H1 (cell line): ENCODE measurements around the gene LGALS9C. TPM values are rescaled to one million over a fixed set of nuclear protein-coding genes. Genes with fewer than 3 reads are reported as not detected.
"Not testable (repeated sequence)": the region's sequence is repeated elsewhere in the genome, so short reads cannot be mapped to it uniquely, and the experiment has no call there.

Source experiments
- CTCF ChIA-PET: fragments of 300-600 bp; sonication (Branson Sonifier 250); formaldehyde crosslinking; loops from one replicate; lab custom pipeline; 2021; ENCODE audit not compliant: partially characterized antibody; lab: Charles Lee
- POLR2A ChIA-PET: fragments of 300-600 bp; sonication (Branson Sonifier 250); formaldehyde crosslinking; loops from one replicate; lab custom pipeline; 2021; ENCODE audit warnings: inconsistent platforms; ENCODE audit not compliant: partially characterized antibody; lab: Charles Lee
- DNase-seq, 2 experiments: peaks; one replicate each; pipeline versions ENCODE4 v3.0.0 to v3.0.0-alpha.2; 2010 to 2022; ENCODE audit warnings: low spot score in 2 of 2, low read depth in 1 of 2, mixed read lengths in 1 of 2
- FAIRE-seq: peaks from 2 replicates; lab custom pipeline; 2011; peaks lifted over from hg19 to GRCh38; lab: Jason Lieb, UNC
- H2AFZ ChIP-seq: 2 replicates; pipeline ENCODE4 v1.8.1; 2012; ENCODE audit warnings: low read length, inconsistent platforms
- H2AK5ac ChIP-seq: 2 replicates; pipeline ENCODE4 v1.6.1; 2013; ENCODE audit warnings: low read depth, low read length
- H2BK120ac ChIP-seq: replicated peaks from 2 replicates; pipeline ENCODE3; 2013; ENCODE audit warnings: low read depth, low read length, inconsistent platforms
- H2BK12ac ChIP-seq: 2 replicates; pipeline ENCODE4 v1.6.1; 2013; ENCODE audit warnings: low read depth, low read length
- H2BK15ac ChIP-seq: 2 replicates; pipeline ENCODE4 v1.6.1; 2013; ENCODE audit warnings: low read length
- H2BK20ac ChIP-seq: 2 replicates; pipeline ENCODE4 v1.6.1; 2013; ENCODE audit warnings: low read length
- H2BK5ac ChIP-seq: 2 replicates; pipeline ENCODE4 v1.6.1; 2013; ENCODE audit warnings: low read depth, low read length
- H3K14ac ChIP-seq: 2 replicates; pipeline ENCODE4 v1.6.1; 2013; ENCODE audit warnings: inconsistent platforms; ENCODE audit not compliant: insufficient read length
- H3K18ac ChIP-seq: 2 replicates; pipeline ENCODE4 v1.6.1; 2013; ENCODE audit warnings: low read length; ENCODE audit errors: extremely low read depth
- H3K23ac ChIP-seq: 2 replicates; pipeline ENCODE4 v1.6.1; 2013; ENCODE audit warnings: inconsistent platforms; ENCODE audit not compliant: insufficient read length
- H3K23me2 ChIP-seq: 2 replicates; pipeline ENCODE4 v1.6.1; 2013; ENCODE audit warnings: low read depth, low read length
- H3K27ac ChIP-seq: 2 replicates; pipeline ENCODE4 v1.6.1; 2011; ENCODE audit warnings: low read depth, low read length, inconsistent platforms
- H3K27me3 ChIP-seq, 4 experiments: replicated peaks in 1 of 4; 1 replicate in 1 of 4; 2 replicates in 3 of 4; pipeline versions ENCODE4 v1.6.1 to v1.8.1; 2011 to 2013; ENCODE audit warnings: low read length in 3 of 4, mild to moderate bottlenecking in 3 of 4, inconsistent platforms in 2 of 4, mixed read lengths in 2 of 4, moderate library complexity in 1 of 4; ENCODE audit not compliant: control insufficient read depth in 3 of 4, insufficient read depth in 3 of 4; ENCODE audit errors: extremely low read depth in 1 of 4
- H3K36me3 ChIP-seq, 4 experiments: 2 replicates each; pipeline versions ENCODE4 v1.6.1 to v1.8.1; 2011 to 2013; ENCODE audit warnings: mild to moderate bottlenecking in 4 of 4, low read length in 3 of 4, moderate library complexity in 2 of 4, control low read depth in 1 of 4, inconsistent platforms in 1 of 4; ENCODE audit not compliant: insufficient read depth in 4 of 4, control insufficient read depth in 2 of 4
- H3K4ac ChIP-seq: replicated peaks from 2 replicates; pipeline ENCODE3; 2013; ENCODE audit warnings: low read length, low read depth, mixed read lengths, inconsistent platforms; ENCODE audit not compliant: insufficient read length
- H3K4me1 ChIP-seq, 4 experiments: replicated peaks in 1 of 4; 1 replicate in 1 of 4; 2 replicates in 3 of 4; pipeline versions ENCODE4 v1.6.1 to v1.8.1; 2011 to 2013; ENCODE audit warnings: low read length in 3 of 4, inconsistent platforms in 2 of 4, mixed read lengths in 1 of 4; ENCODE audit not compliant: insufficient read depth in 4 of 4, control insufficient read depth in 3 of 4
- H3K4me2 ChIP-seq, 2 experiments: 2 replicates each; pipeline versions ENCODE4 v1.6.1 to v1.8.1; 2011 to 2013; ENCODE audit warnings: low read depth in 2 of 2, low read length in 2 of 2, control low read depth in 1 of 2, inconsistent platforms in 1 of 2, mild to moderate bottlenecking in 1 of 2; ENCODE audit not compliant: insufficient read depth in 1 of 2
- H3K4me3 ChIP-seq, 4 experiments: fragments of 200-600, 300-600 bp in 1 of 4; sonication (generic), shearing (Covaris generic), sonication (Bioruptor Twin) in 1 of 4; 2 replicates each; pipeline versions ENCODE4 v1.5.1 to v1.8.1; 2011 to 2016; ENCODE audit warnings: low read length in 4 of 4, low read depth in 3 of 4, control low read depth in 2 of 4, inconsistent platforms in 2 of 4, mild to moderate bottlenecking in 2 of 4, mixed read lengths in 1 of 4, moderate library complexity in 1 of 4; ENCODE audit not compliant: insufficient read depth in 2 of 4; ENCODE audit errors: extremely low read depth in 1 of 4
- H3K56ac ChIP-seq: replicated peaks from 2 replicates; pipeline ENCODE3; 2013; ENCODE audit warnings: low read depth, mild to moderate bottlenecking, mixed read lengths, low read length, inconsistent platforms; ENCODE audit not compliant: insufficient read length
- H3K79me1 ChIP-seq: 2 replicates; pipeline ENCODE4 v1.6.1; 2013; ENCODE audit warnings: low read depth, low read length, control low read depth
- H3K79me2 ChIP-seq, 2 experiments: 2 replicates each; pipeline versions ENCODE4 v1.6.1 to v1.8.1; 2012 to 2013; ENCODE audit warnings: low read length in 2 of 2, mild to moderate bottlenecking in 2 of 2, inconsistent platforms in 1 of 2; ENCODE audit not compliant: insufficient read depth in 2 of 2, control insufficient read depth in 1 of 2
- H3K9ac ChIP-seq, 4 experiments: replicated peaks in 1 of 4; 1 replicate in 1 of 4; 2 replicates in 3 of 4; pipeline versions ENCODE4 v1.6.1 to v1.8.1; 2011 to 2013; ENCODE audit warnings: low read depth in 3 of 4, low read length in 3 of 4, control low read depth in 2 of 4, mild to moderate bottlenecking in 2 of 4, moderate library complexity in 2 of 4, inconsistent platforms in 1 of 4; ENCODE audit errors: extremely low read depth in 1 of 4
- H3K9me3 ChIP-seq, 2 experiments: 2 replicates each; pipeline versions ENCODE4 v1.6.1 to v1.8.1; 2012 to 2013; ENCODE audit warnings: mild to moderate bottlenecking in 2 of 2, moderate library complexity in 2 of 2, control low read depth in 1 of 2, inconsistent platforms in 1 of 2, low read depth in 1 of 2, low read length in 1 of 2, mixed read lengths in 1 of 2; ENCODE audit not compliant: insufficient read depth in 2 of 2
- H4K20me1 ChIP-seq, 2 experiments: replicated peaks in 1 of 2; 2 replicates each; pipeline versions ENCODE3 to v1.8.1; 2011 to 2013; ENCODE audit warnings: inconsistent platforms in 2 of 2, low read length in 2 of 2, mild to moderate bottlenecking in 1 of 2; ENCODE audit not compliant: insufficient read depth in 2 of 2, control insufficient read depth in 1 of 2
- H4K5ac ChIP-seq: 2 replicates; pipeline ENCODE4 v1.6.1; 2013; ENCODE audit warnings: low read length, low read depth, mixed read lengths, inconsistent platforms; ENCODE audit not compliant: insufficient read length
- H4K8ac ChIP-seq: 2 replicates; pipeline ENCODE4 v1.8.0; 2013; ENCODE audit warnings: mild to moderate bottlenecking, moderate library complexity, low read length, inconsistent platforms; ENCODE audit not compliant: insufficient read depth; ENCODE audit errors: extremely low read depth
- H4K91ac ChIP-seq: replicated peaks from 2 replicates; pipeline ENCODE3; 2013; ENCODE audit warnings: low read length, mixed read lengths, inconsistent platforms; ENCODE audit not compliant: insufficient read length
- WGBS, 2 experiments: shearing (Covaris generic) in 1 of 2; methylation state at CpG; one replicate each; pipeline versions ENCODE4 v1.1.6 to v1.1.7; 2013 to 2015; ENCODE audit warnings: low lambda C conversion rate in 2 of 2, mixed read lengths in 2 of 2, inconsistent platforms in 1 of 2, low coverage in 1 of 2, missing lambda C conversion rate in 1 of 2; ENCODE audit not compliant: insufficient replicate concordance in 2 of 2, insufficient coverage in 1 of 2, insufficient read length in 1 of 2; ENCODE audit errors: extremely low coverage in 1 of 2, missing lambda C conversion rate in 1 of 2; 5-methylcytosine and 5-hydroxymethylcytosine counted together
- polyA plus RNA-seq, 7 experiments: library from polyadenylated mRNA; depleted of rRNA in 3 of 7; stranded (reverse) in 5 of 7; unstranded in 2 of 7; fragments of >200 nt in 5 of 7; fragments of 200-250 nt in 2 of 7; gene quantifications; 1 replicate in 5 of 7; 2 replicates in 1 of 7; 4 replicates in 1 of 7; pipeline versions ENCODE4 v1.2.1 to v1.2.3, GENCODE V29; 2011 to 2013; ENCODE audit warnings: missing spikeins in 2 of 7, mixed read lengths in 2 of 7
- total RNA-seq: library from RNA; stranded (reverse); fragmentation: NEBNext Ultra II Directional; extraction: Animal tissue kit (Norgen Biotek cat#: 25700); gene quantifications from 2 replicates; pipeline ENCODE4 v1.2.1, GENCODE V29; 2021

LGALS9C gene
- total and polyA plus RNA-seq, 2 of the 8 experiments (the other 6 are each of a cell fraction or from before 2014, with no cell fraction given): 0.03 TPM; not detected in 1

DNA sequence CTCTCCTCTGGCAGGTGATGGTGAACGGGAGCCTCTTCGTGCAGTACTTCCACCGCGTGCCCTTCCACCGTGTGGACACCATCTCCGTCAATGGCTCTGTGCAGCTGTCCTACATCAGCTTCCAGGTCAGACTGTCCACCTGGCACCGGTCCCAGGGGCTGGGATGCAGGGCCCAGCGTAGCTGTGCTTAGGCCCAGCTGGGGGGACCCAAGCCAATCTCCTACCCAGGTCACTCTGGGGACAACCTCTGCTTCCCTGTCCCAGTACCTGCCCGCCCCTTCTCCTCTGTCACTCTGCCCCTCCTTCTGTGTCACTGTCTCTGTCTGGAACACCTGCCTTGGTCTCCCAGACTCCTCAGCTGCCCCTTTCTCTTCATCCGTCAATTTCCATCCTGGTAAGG lies 11.0 kb downstream of the LGALS9C start:
- H3K27ac ChIP-seq, H2AFZ ChIP-seq, H4K5ac ChIP-seq, H3K4me3 ChIP-seq, H3K56ac ChIP-seq, H3K23ac ChIP-seq, H3K4me2 ChIP-seq, H2BK120ac ChIP-seq, H2BK15ac ChIP-seq, H3K9me3 ChIP-seq, H3K36me3 ChIP-seq, H3K9ac ChIP-seq, H4K91ac ChIP-seq, H2BK20ac ChIP-seq, H2AK5ac ChIP-seq, H3K79me2 ChIP-seq, POLR2A ChIA-PET, H4K8ac ChIP-seq, H3K18ac ChIP-seq, H2BK12ac ChIP-seq, H2BK5ac ChIP-seq, H3K4ac ChIP-seq, H3K79me1 ChIP-seq, H3K14ac ChIP-seq, FAIRE-seq, DNase-seq, H4K20me1 ChIP-seq, CTCF ChIA-PET, H3K23me2 ChIP-seq, H3K27me3 ChIP-seq, H3K4me1 ChIP-seq: not testable (repeated sequence)
- WGBS, 2 experiments: 87% methylated on average over 2 of the region's 10 CpGs; no CpG with 5 or more reads in 1 of the 2 experiments

DNA sequence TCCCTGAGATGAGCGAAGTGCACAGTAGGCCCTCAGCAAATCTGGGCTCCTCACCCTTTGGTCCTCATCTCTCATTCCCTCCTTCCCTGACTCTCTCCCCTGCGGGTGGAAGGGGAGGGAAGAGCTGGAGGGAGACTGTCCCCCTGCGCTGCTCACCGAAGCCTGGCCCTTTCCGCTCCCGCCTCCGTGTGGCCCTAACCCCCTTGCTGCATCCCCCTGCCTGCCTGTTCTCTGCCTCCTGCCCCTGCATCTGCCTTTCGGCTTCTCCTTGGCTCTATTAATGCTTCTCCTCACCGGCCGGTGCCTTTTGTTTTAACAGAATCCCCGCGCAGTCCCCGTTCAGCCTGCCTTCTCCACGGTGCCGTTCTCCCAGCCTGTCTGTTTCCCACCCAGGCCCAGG lies 12.0 kb downstream of the LGALS9C start:
- H3K9me3 ChIP-seq, FAIRE-seq, H3K27me3 ChIP-seq, H2BK120ac ChIP-seq, DNase-seq, H3K4me1 ChIP-seq, H2AFZ ChIP-seq, H3K4me3 ChIP-seq, H4K8ac ChIP-seq, H3K18ac ChIP-seq, H3K4me2 ChIP-seq, H2BK15ac ChIP-seq, H3K79me1 ChIP-seq, H3K23ac ChIP-seq, H2BK12ac ChIP-seq, H3K4ac ChIP-seq, H3K79me2 ChIP-seq, H2AK5ac ChIP-seq, H3K23me2 ChIP-seq, H4K91ac ChIP-seq, H3K9ac ChIP-seq, H3K36me3 ChIP-seq, H4K5ac ChIP-seq, H2BK20ac ChIP-seq, POLR2A ChIA-PET, H3K56ac ChIP-seq, CTCF ChIA-PET, H4K20me1 ChIP-seq, H3K14ac ChIP-seq, H3K27ac ChIP-seq, H2BK5ac ChIP-seq: not testable (repeated sequence)
- 85% methylated on average over 5 of the region's 15 CpGs; no CpG with 5 or more reads in 1 of the 2 experiments for WGBS, 2 experiments
